K562 (cell line): ENCODE results near the gene TMEM179.

Source experiments
- CTCF ChIP-seq, 3 experiments: IDR thresholded peaks in 2 of 3; conservative IDR thresholded peaks in 1 of 3; 2 replicates each; pipeline ENCODE4 v1.5.1; 2011 to 2012; ENCODE audit warnings: low read length in 3 of 3, mild to moderate bottlenecking in 3 of 3, control low read depth in 2 of 3, improper control_type of control experiment in 1 of 3, inconsistent platforms in 1 of 3, low read depth in 1 of 3, mixed read lengths in 1 of 3, moderate library complexity in 1 of 3; ENCODE audit not compliant: insufficient read depth in 2 of 3
- ELF4 ChIP-seq: fragments of 450-650 bp; formaldehyde crosslinking; IDR thresholded peaks from 2 replicates; pipeline ENCODE4 v1.4.0; 2022; ENCODE audit warnings: missing genetic modification characterization
- JUN ChIP-seq, 2 experiments: sonication (generic) in 1 of 2; formaldehyde crosslinking in 1 of 2; IDR thresholded peaks; 2 replicates each; pipeline versions ENCODE4 v1.6.1 to v1.8.0; 2012 to 2022; ENCODE audit warnings: borderline replicate concordance in 2 of 2, mild to moderate bottlenecking in 2 of 2, improper control_type of control experiment in 1 of 2, low read depth in 1 of 2, low read length in 1 of 2, missing genetic modification reagents in 1 of 2
- MAFG ChIP-seq: fragments of 450-650 bp; conservative IDR thresholded peaks from 2 replicates; pipeline ENCODE4 v1.6.1; 2016; ENCODE audit warnings: missing genetic modification characterization, missing compliant biosample characterization
- POLR2A ChIP-seq: fragments of 450-650 bp; conservative IDR thresholded peaks from 2 replicates; pipeline ENCODE4 v1.6.1; 2016
- RAD21 ChIP-seq, 2 experiments: fragments of 250-450 bp in 1 of 2; fragments of 450-650 bp in 1 of 2; sonication (Bioruptor Pico) in 1 of 2; formaldehyde crosslinking in 1 of 2; IDR thresholded peaks in 1 of 2; conservative IDR thresholded peaks in 1 of 2; 2 replicates each; pipeline versions ENCODE4 v1.4.0 to v1.8.0; 2020 to 2022; ENCODE audit warnings: mild to moderate bottlenecking in 2 of 2, moderate library complexity in 1 of 2
- RFX5 ChIP-seq: IDR thresholded peaks from 2 replicates; pipeline ENCODE4 v1.6.1; 2011; ENCODE audit warnings: low read depth, mild to moderate bottlenecking, improper control_type of control experiment, low read length
- SRSF9 ChIP-seq: fragments of 200-400 bp; formaldehyde crosslinking; IDR thresholded peaks from 2 replicates; pipeline ENCODE4 v1.6.1; 2017; ENCODE audit warnings: low read depth, low read length, borderline replicate concordance
- TBP ChIP-seq: optimal IDR thresholded peaks from 2 replicates; pipeline ENCODE3; 2011; ENCODE audit warnings: low read depth, low read length, improper control_type of control experiment
- YY1 ChIP-seq, 3 experiments: IDR thresholded peaks; 2 replicates each; pipeline ENCODE4 v1.6.1; 2011; ENCODE audit warnings: low read length in 2 of 3, mild to moderate bottlenecking in 2 of 3, moderate library complexity in 2 of 3, borderline replicate concordance in 1 of 3, control low read depth in 1 of 3, low read depth in 1 of 3; ENCODE audit not compliant: insufficient read depth in 3 of 3, insufficient replicate concordance in 2 of 3, control insufficient read depth in 1 of 3, insufficient read length in 1 of 3; ENCODE audit errors: extremely low read depth in 1 of 3
- ZBTB7A ChIP-seq: IDR thresholded peaks from 2 replicates; pipeline ENCODE4 v1.6.1; 2011; ENCODE audit warnings: low read depth, mild to moderate bottlenecking, low read length, moderate library complexity, borderline replicate concordance; ENCODE audit not compliant: control insufficient read depth
- ZNF274 ChIP-seq: IDR thresholded peaks from 2 replicates; pipeline ENCODE4 v1.6.1; 2011; ENCODE audit warnings: low read depth, mild to moderate bottlenecking, low read length, moderate library complexity, borderline replicate concordance
- ZNF561 ChIP-seq: fragments of 450-650 bp; formaldehyde crosslinking; conservative IDR thresholded peaks from 2 replicates; pipeline ENCODE4 v1.4.0; 2020; ENCODE audit warnings: mild to moderate bottlenecking, moderate library complexity
- ZNF57 ChIP-seq: fragments of 450-650 bp; formaldehyde crosslinking; IDR thresholded peaks from 2 replicates; pipeline ENCODE4 v1.4.0; 2020; ENCODE audit warnings: mild to moderate bottlenecking, moderate library complexity

DNA sequence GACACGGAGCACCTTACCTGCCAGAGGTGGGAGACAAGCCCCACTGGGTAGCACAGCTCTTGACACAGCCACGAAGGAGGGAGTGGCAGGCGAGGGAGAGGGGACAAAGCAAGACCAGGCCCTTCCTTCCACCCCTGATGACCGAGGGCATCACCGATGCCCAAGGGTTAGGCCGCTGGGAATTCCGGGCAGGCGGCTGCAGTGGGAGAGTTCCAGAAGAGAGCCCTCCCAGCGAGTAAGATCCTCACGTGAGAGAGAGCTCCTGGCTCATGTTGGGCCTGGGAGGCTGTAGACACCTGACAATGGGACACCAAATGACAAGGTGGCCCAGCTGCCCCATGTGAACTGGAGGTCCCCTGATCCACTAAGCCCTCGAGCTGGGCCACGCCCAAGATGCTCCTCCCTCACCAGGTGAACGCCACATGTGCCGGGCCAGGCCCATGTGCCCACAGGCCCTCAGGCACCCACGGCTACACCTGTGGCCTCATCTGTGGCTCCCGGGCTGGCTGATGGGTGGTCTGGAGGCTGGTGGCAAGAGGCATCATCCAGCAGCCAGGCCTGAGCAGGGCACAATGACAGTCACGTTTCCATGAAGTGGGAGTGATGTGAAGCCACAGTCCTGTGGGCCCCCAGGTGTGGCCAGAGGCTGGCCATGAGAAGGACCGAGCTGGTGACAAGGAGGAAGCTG, 57.1 kb downstream of the TMEM179 start:
- no peak for TF ChIP-seq ZBTB7A
- TF ChIP-seq POLR2A = no peak
- no peak for TF ChIP-seq CTCF (IDR thresholded peaks at IDR 0.05 in 2 of 3, conservative IDR thresholded peaks at IDR 0.05 in 1 of 3; ENCODE audit: insufficient read depth in 2 of 3, low read depth in 1 of 3, low read length in 3 of 3)
- TF ChIP-seq RAD21 (CRISPR knock-in tag; conservative IDR thresholded peaks at IDR 0.05 in 1 of 2, IDR thresholded peaks at IDR 0.05 in 1 of 2) = no peak
- TF ChIP-seq ZNF561 (CRISPR knock-in tag) = no peak
- TF ChIP-seq ZNF57 (CRISPR knock-in tag) = no peak
- no peak for TF ChIP-seq TBP
- no peak for TF ChIP-seq RFX5
- no peak for TF ChIP-seq SRSF9
- no peak for TF ChIP-seq ZNF274
- no peak for TF ChIP-seq YY1 (IDR thresholded peaks at IDR 0.05; ENCODE audit: borderline replicate concordance in 1 of 3, control insufficient read depth in 1 of 3, extremely low read depth in 1 of 3, insufficient read depth in 3 of 3, insufficient read length in 1 of 3, insufficient replicate concordance in 2 of 3, low read depth in 1 of 3, low read length in 2 of 3)
- no peak for TF ChIP-seq ELF4 (CRISPR knock-in tag)
- no peak for TF ChIP-seq JUN (IDR thresholded peaks at IDR 0.05; ENCODE audit: borderline replicate concordance, low read depth, low read length)
- no peak for TF ChIP-seq JUN (CRISPR knock-in tag; IDR thresholded peaks at IDR 0.05; ENCODE audit: borderline replicate concordance)
- no peak for TF ChIP-seq MAFG (tag)
